Immature natural killer cell (primary cell): ENCODE data around the gene RPL10A. TPM values are rescaled to one million over a fixed set of nuclear protein-coding genes. Genes with fewer than 3 reads are reported as not detected.

Experiments used
- DNase-seq, 3 donors: peaks; one replicate each; pipeline ENCODE4 v3.0.0; 2022; ENCODE audit warnings: mixed read lengths in 1 of 3
- H3K27ac Mint-ChIP-seq, 6 donors: one replicate each; pipeline ENCODE4 v1.8.0; 2020; ENCODE audit warnings: mixed read lengths in 6 of 6, mild to moderate bottlenecking in 5 of 6, inconsistent platforms in 4 of 6, moderate library complexity in 3 of 6
- H3K27me3 Mint-ChIP-seq, 3 donors: one replicate each; pipeline ENCODE4 v1.8.0; 2020 to 2021; ENCODE audit warnings: low read depth in 3 of 3, mild to moderate bottlenecking in 3 of 3, mixed read lengths in 3 of 3, moderate library complexity in 3 of 3, inconsistent platforms in 1 of 3
- H3K36me3 Mint-ChIP-seq, 3 donors: one replicate each; pipeline ENCODE4 v1.8.0; 2020; ENCODE audit warnings: mixed read lengths in 3 of 3, inconsistent platforms in 2 of 3, mild to moderate bottlenecking in 2 of 3
- H3K4me1 Mint-ChIP-seq, 2 donors: one replicate each; pipeline ENCODE4 v1.8.0; 2020; ENCODE audit warnings: inconsistent platforms in 2 of 2, mild to moderate bottlenecking in 2 of 2, mixed read lengths in 2 of 2, moderate library complexity in 1 of 2
- H3K4me3 Mint-ChIP-seq, 5 donors: one replicate each; pipeline ENCODE4 v1.8.0; 2020; ENCODE audit warnings: mild to moderate bottlenecking in 5 of 5, mixed read lengths in 5 of 5, inconsistent platforms in 3 of 5, moderate library complexity in 3 of 5
- H3K9me3 Mint-ChIP-seq, 6 donors: one replicate each; pipeline ENCODE4 v1.8.0; 2020; ENCODE audit warnings: mild to moderate bottlenecking in 6 of 6, mixed read lengths in 6 of 6, inconsistent platforms in 4 of 6, moderate library complexity in 3 of 6
- polyA plus RNA-seq, 3 donors: library from polyadenylated mRNA; unstranded; fragments of 300-500 nt; fragmentation: Illumina TruSeq; gene quantifications; one replicate each; pipeline ENCODE4 v1.2.3, GENCODE V29; 2021

Gene RPL10A
- polyA plus RNA-seq, 3 donors from 2014 or later: 419 to 805 (median 477) TPM

DNA sequence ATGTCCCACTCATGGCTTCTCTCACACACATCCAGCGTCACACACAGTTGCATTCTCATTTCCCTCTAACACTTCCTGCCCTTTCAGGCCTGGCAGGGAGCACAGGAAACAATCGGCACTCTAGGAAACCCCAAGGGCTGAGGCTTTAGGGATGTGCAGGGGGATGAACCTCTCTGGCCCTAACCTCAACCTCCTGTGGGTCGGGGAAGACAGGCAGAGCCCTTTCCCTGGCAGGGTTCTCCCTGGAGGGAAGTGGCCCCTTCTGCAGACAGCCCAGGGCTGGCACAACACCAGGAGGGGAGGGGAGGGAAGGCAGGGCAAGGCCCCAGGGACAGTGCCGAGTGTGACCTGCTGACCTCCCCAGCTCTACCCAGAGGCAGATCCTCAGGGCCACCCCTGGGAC is 26.0 kb downstream of the RPL10A start:
- no peak for DNase-seq
- peak overlapping the region in 1 of 5 donors; percentile 12 for H3K4me3 Mint-ChIP-seq
- H3K27ac Mint-ChIP-seq: peak overlapping the region in 3 of 6 donors; percentile 1 to 50 (median 38)

DNA sequence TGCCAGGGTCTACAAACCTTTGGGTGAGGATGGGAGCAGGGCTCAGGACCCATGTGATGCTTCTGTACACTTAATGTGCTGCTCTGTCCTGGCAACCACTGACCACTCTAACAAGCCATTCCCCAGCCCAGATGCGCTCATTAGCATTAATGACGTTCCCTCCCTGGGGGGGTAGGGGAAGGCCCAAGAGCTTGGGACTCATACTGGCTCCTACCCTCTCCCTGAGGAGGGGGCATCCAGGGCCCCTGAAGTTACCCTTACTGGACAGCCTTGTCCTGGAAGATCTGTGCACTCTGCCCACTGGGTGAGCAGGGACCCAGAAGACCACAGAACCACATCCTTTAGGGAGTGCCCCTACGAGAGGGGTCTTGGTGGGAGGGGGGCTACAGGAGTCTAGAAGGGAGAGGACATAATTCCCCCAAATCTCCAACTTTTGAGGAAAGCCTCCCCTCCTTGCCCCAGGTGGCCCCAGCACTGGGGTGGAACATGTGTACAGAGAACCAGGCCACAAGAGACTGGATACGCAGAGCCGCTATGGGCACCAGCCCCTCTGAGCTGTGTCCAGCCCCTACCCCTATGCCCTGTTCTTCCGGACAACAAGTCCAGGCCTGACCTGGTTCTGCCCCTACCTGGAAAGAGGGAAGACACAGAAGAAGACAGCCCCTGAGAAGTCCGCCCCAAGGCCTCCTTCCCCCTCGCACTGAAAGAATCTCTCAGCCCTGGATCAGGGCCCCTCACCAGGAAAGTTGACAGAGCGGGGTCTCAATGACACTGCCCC is 27.2 kb downstream of the RPL10A start:
- Mint-ChIP-seq H3K36me3 (no peaks in the 10 kb centered on the region), H3K4me1 (peaks cover 10 to 13% of the 10 kb centered on the region in 2 donors), H3K4me3 (peak overlapping the region; percentile 63 to 80 (median 78)), H3K27ac (peak overlapping the region in 1 of 6 donors; percentile 84), H3K9me3 (no peaks in the 10 kb centered on the region), H3K27me3 (peaks cover 3 to 21% (median 16%) of the 10 kb centered on the region in 3 donors)
- no peak for DNase-seq

More for the DNA sequence above, 26.0 kb downstream of the RPL10A start:
- Mint-ChIP-seq H3K27me3 (peaks cover 3 to 13% (median 11%) of the 10 kb centered on the region in 3 donors), H3K36me3 (no peaks in the 10 kb centered on the region), H3K9me3 (no peaks in the 10 kb centered on the region), H3K4me1 (peaks cover 10 to 13% of the 10 kb centered on the region in 2 donors)

DNA sequence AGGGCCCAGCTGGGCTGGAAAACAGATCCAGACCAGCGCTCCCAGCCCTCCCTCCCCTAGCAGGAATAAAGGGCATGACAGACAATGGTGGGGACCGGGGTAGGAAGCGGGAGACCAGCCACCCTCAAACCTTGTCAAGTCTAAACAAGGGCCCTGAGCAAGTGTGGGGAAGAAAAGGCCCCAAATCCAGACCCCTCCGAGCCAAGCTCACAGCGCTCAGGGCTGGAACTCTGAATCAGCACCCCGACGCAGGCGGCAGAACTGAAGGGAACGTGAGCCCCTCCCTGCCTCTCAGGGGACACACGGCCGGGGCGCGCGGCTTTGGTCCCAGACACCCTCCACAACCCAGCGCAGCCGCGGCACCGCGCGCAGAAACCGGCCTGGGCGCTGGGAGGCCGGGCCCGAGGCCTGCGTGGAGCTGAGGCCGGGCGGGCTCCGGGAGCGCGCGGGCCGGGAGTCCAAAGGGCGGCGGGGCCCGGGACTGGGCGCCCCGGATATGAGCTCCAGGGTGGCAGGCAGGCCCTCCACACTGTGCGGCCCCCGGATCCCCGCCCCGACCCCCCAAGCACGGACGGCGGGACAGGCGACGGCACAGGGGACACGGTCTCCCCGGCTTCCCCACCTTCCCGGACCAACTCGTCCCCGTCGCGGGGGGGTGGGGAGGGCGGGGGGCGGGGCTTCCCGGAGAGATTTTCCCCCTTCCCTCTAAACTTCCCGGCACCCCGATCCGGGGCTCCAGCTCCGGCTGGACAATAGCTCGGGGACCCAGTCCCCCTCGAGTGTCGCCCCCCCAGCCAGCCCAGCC is 28.0 kb downstream of the RPL10A start:
- H3K4me3 Mint-ChIP-seq: peak overlapping the region; percentile 63 to 80 (median 78)
- no peak for DNase-seq

DNA sequence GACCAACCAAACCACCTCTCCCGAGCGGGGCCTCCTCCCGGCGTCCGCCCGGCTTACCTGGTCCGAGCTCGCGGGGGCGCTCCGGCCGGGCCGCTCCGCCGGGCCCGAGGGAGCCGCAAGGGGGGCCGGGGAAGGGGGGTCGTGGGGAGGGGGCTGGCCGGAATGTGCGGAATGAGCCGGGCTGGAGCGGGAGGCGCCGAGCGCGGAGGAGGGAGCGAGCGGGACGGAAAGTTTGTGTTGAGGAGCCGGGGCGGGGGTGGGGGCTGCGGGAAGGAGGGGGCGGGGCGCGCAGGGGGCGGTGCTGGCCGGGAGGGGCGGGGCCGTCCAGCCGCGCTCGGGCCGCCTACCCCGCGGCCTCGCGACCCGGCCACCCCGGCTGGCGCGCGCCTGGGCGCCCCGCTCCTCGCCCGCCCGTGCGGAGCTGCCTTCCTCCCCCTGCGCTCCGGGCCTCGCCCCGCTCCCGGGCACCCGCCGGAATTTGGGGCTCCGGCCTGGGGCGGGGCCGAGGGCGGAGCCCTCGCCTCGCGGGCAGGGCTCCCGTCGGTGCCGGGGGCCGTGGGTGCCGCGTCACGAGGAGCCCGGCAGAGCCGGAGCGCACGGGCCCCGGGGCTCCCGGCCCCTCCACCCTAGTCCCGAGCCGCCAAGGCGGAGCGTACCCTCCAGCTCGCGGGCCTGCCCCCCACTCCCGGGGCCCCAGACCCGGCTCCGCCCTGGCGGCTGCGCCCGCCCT is 28.8 kb downstream of the RPL10A start, which contains the start of gene TEAD3:
TSS of gene TEAD3 (minus strand) at position 239 of the 730 bp plus-strand sequence.
- Mint-ChIP-seq H3K9me3 (no peaks in the 10 kb centered on the region), H3K36me3 (no peaks in the 10 kb centered on the region), H3K27ac (peak within 1 kb of the TSS in 1 of 6 donors; percentile 17), H3K4me3 (peak within 1 kb of the TSS; percentile 80 to 86 (median 83)), H3K27me3 (peaks cover 0 to 20% (median 16%) of the 10 kb centered on the region in 3 donors), H3K4me1 (peaks cover 10 to 13% of the 10 kb centered on the region in 2 donors)
- DNase-seq: peak; percentile 45 to 53 (median 53)

More for the DNA sequence above, 28.0 kb downstream of the RPL10A start:
- no peaks in the 10 kb centered on the region for H3K36me3 Mint-ChIP-seq
- H3K27me3 Mint-ChIP-seq: peaks cover under 1 to 20% (median 13%) of the 10 kb centered on the region in 3 donors
- H3K4me1 Mint-ChIP-seq: peaks cover 10 to 13% of the 10 kb centered on the region in 2 donors
- no peak overlapping the region for H3K27ac Mint-ChIP-seq
- no peaks in the 10 kb centered on the region for H3K9me3 Mint-ChIP-seq

- DNase-seq: peak; percentile 39 to 44 (median 44)
- Mint-ChIP-seq H3K27ac (peak overlapping the region in 1 of 6 donors; percentile 17), H3K36me3 (no peaks in the 10 kb centered on the region), H3K9me3 (no peaks in the 10 kb centered on the region), H3K4me3 (peak overlapping the region; percentile 76 to 87 (median 84)), H3K27me3 (peaks cover 0 to 23% (median 18%) of the 10 kb centered on the region in 3 donors), H3K4me1 (peaks cover 10 to 13% of the 10 kb centered on the region in 2 donors)
Measured at GRCh38 chr6:35497571-35498421, 29.6 kb downstream of the RPL10A start.

DNA sequence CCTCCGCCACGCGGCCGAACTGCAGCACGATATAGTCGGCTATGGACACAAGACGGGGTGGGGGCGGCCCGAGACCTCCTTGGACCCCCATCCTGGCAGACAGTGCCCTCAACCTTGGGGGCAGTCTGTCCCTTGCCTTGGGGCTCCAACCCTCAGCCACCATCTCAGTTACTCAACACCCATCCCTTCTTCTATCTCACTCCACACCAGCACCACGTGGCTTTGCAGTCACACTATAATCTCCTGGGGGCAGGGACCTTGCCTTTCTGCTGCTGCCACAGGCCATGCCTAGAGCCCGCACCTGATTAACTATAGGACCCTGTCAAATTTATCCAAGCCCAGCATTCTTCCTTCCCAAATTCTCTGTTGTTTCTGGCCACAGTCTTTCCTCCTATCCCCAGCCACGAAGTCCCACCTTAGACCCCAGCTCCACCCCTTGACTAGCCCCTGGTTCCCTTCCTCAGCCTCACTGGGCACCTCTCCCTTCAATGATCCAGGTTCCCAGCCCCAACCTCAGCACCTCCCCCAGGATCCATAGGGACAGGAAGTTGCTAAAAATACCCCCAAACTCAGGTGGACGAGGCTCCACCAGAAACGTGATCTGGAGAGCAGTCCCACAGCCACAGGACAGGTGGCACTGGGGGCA is 30.3 kb downstream of the RPL10A start:
- no peaks in the 10 kb centered on the region for H3K9me3 Mint-ChIP-seq
- H3K27ac Mint-ChIP-seq: peak overlapping the region in 4 of 6 donors; percentile 25 to 57 (median 52)
- H3K4me3 Mint-ChIP-seq: peak overlapping the region; percentile 76 to 87 (median 84)
- DNase-seq: no peak
- H3K36me3 Mint-ChIP-seq: no peaks in the 10 kb centered on the region
- peaks cover 10 to 13% of the 10 kb centered on the region in 2 donors for H3K4me1 Mint-ChIP-seq
- peaks cover 0 to 21% (median 12%) of the 10 kb centered on the region in 3 donors for H3K27me3 Mint-ChIP-seq

DNA sequence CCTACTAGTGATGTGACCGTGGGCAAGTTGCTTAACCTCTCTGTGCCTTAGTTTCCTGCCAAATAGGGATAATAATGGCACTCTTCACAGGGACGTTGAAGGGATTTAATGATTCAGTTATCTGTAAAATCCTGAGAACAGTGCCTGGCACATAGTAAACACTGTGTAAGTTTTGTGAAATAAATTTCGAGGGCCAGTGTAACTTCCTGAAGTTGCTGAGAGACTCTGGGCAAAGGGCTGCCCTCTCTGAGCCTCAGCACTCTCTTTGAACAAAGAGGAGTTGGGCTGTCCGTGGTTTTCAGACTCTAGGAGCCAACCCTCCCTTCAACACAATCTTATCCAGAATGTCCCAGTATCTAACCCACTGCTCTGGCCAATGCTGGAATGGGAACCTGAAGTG is 31.2 kb downstream of the RPL10A start:
- no peak overlapping the region for H3K27ac Mint-ChIP-seq
- H3K36me3 Mint-ChIP-seq: no peaks in the 10 kb centered on the region
- H3K4me3 Mint-ChIP-seq: peak overlapping the region in 4 of 5 donors; percentile 76 to 87 (median 84)

GRCh38 chr6:35500782-35501181 is 32.6 kb downstream of the RPL10A start:
- Mint-ChIP-seq H3K27me3 (peaks cover 0 to 24% (median 8%) of the 10 kb centered on the region in 3 donors), H3K4me3 (no peak overlapping the region), H3K36me3 (no peaks in the 10 kb centered on the region), H3K9me3 (no peaks in the 10 kb centered on the region), H3K4me1 (peaks cover 10 to 11% of the 10 kb centered on the region in 2 donors), H3K27ac (peak overlapping the region in 1 of 6 donors; percentile 26)
- DNase-seq: no peak

More for the DNA sequence above, 31.2 kb downstream of the RPL10A start:
- no peak for DNase-seq
- H3K9me3 Mint-ChIP-seq: no peaks in the 10 kb centered on the region
- peaks cover 0 to 21% (median 8%) of the 10 kb centered on the region in 3 donors for H3K27me3 Mint-ChIP-seq
- H3K4me1 Mint-ChIP-seq: peaks cover 10 to 13% of the 10 kb centered on the region in 2 donors

- Mint-ChIP-seq H3K9me3 (no peaks in the 10 kb centered on the region), H3K27ac (peak overlapping the region in 1 of 6 donors; percentile 67)
Measured at GRCh38 chr6:35501784-35502183, 33.6 kb downstream of the RPL10A start.

GRCh38 chr6:35503534-35503933 is 35.3 kb downstream of the RPL10A start:
- H3K4me3 Mint-ChIP-seq: no peak overlapping the region
- H3K27me3 Mint-ChIP-seq: peaks cover 0 to 25% (median 8%) of the 10 kb centered on the region in 3 donors

More at GRCh38 chr6:35501784-35502183, 33.6 kb downstream of the RPL10A start:
- Mint-ChIP-seq H3K36me3 (no peaks in the 10 kb centered on the region), H3K27me3 (peaks cover 0 to 24% (median 8%) of the 10 kb centered on the region in 3 donors), H3K4me3 (no peak overlapping the region), H3K4me1 (peaks cover 10 to 11% of the 10 kb centered on the region in 2 donors)
- DNase-seq: no peak

GRCh38 chr6:35505999-35506412 is 37.8 kb downstream of the RPL10A start:
- no peaks in the 10 kb centered on the region for H3K9me3 Mint-ChIP-seq
- peaks cover 2 to 14% (median 7%) of the 10 kb centered on the region in 3 donors for H3K27me3 Mint-ChIP-seq
- H3K36me3 Mint-ChIP-seq: no peaks in the 10 kb centered on the region
- DNase-seq: no peak
- H3K4me1 Mint-ChIP-seq: no peaks in the 10 kb centered on the region
- H3K27ac Mint-ChIP-seq: no peak overlapping the region
- no peak overlapping the region for H3K4me3 Mint-ChIP-seq

More at GRCh38 chr6:35503534-35503933, 35.3 kb downstream of the RPL10A start:
- Mint-ChIP-seq H3K27ac (no peak overlapping the region), H3K4me1 (peaks cover 4% of the 10 kb centered on the region in 2 donors), H3K36me3 (no peaks in the 10 kb centered on the region), H3K9me3 (no peaks in the 10 kb centered on the region)
- DNase-seq: no peak

DNA sequence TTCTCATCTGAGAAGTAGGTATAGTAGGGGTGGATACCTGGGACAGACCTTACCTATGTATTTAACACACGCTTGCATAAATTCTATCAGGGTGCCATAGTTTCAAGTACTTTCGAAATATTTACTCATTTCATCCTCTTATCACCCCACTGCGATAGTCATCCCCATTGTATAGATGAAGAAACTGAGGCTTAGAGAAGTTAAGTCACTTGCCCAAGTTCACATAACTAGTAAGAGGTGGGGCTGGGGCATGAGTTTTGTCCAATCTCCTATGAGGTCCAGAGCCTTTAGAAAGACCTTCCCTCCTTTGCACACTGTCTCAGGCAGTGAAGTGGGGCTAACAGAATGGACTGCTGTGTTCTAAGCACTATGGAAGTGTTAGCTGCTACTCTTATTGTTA is 38.3 kb downstream of the RPL10A start:
- peaks cover 2 to 18% (median 8%) of the 10 kb centered on the region in 3 donors for H3K27me3 Mint-ChIP-seq
- no peaks in the 10 kb centered on the region for H3K4me1 Mint-ChIP-seq
- no peaks in the 10 kb centered on the region for H3K36me3 Mint-ChIP-seq
- H3K9me3 Mint-ChIP-seq: no peaks in the 10 kb centered on the region
- DNase-seq: no peak
- H3K4me3 Mint-ChIP-seq: no peak overlapping the region
- H3K27ac Mint-ChIP-seq: no peak overlapping the region
